ENCODE results near the gene DNASE1L2. TPM values are rescaled to one million over a fixed set of nuclear protein-coding genes. Genes with fewer than 3 reads are reported as not detected.

Gene DNASE1L2
- total and polyA plus RNA-seq, 2 of the 8 experiments (the other 6 are each of a cell fraction or from before 2014, with no cell fraction given), result 0.35 to 0.97 TPM

GRCh38 chr16:2282866-2283555, 46.8 kb downstream of the DNASE1L2 start:
- no peak overlapping the region for H2BK120ac ChIP-seq (replicated peaks; ENCODE audit: low read depth, low read length)
- no peaks in the 10 kb centered on the region for H3K9me3 ChIP-seq (ENCODE audit: insufficient read depth in 2 of 2, low read depth in 1 of 2, low read length in 1 of 2)
- H3K27ac ChIP-seq (ENCODE audit: low read depth, low read length), result no peak overlapping the region
- no peak overlapping the region; the same call in 1 of the 2 replicates for H4K8ac ChIP-seq (ENCODE audit: extremely low read depth, insufficient read depth, low read length)
- no peak overlapping the region for H3K4me3 ChIP-seq (ENCODE audit: extremely low read depth in 1 of 4, insufficient read depth in 2 of 4, low read depth in 3 of 4, low read length in 4 of 4)
- no peak overlapping the region for H2AFZ ChIP-seq (ENCODE audit: low read length)
- H2BK12ac ChIP-seq (ENCODE audit: low read depth, low read length), result no peak overlapping the region
- H3K56ac ChIP-seq (replicated peaks; ENCODE audit: insufficient read length, low read depth, low read length), result no peak overlapping the region
- no peaks in the 10 kb centered on the region for H3K79me2 ChIP-seq (ENCODE audit: control insufficient read depth in 1 of 2, insufficient read depth in 2 of 2, low read length in 2 of 2)
- H3K36me3 ChIP-seq (ENCODE audit: control insufficient read depth in 2 of 4, insufficient read depth in 4 of 4, low read length in 3 of 4), result no peaks in the 10 kb centered on the region
- H3K4me1 ChIP-seq (replicated peaks in 1 of 4; ENCODE audit: control insufficient read depth in 3 of 4, insufficient read depth in 4 of 4, low read length in 3 of 4), result no peaks in the 10 kb centered on the region; a peak in 1 of 7 replicates
- FAIRE-seq (no peak), DNase-seq (ENCODE audit: low read depth in 1 of 2, low spot score in 2 of 2) (no peak)
- H3K4me2 ChIP-seq (ENCODE audit: insufficient read depth in 1 of 2, low read depth in 2 of 2, low read length in 2 of 2), result no peak overlapping the region
- no peak overlapping the region for H3K14ac ChIP-seq (ENCODE audit: insufficient read length)
- H3K27me3 ChIP-seq (replicated peaks in 1 of 4; ENCODE audit: control insufficient read depth in 3 of 4, extremely low read depth in 1 of 4, insufficient read depth in 3 of 4, low read length in 3 of 4), result no peaks in the 10 kb centered on the region
- H2BK15ac ChIP-seq (ENCODE audit: low read length), result no peak overlapping the region
- peaks cover 0 to under 1% of the 10 kb centered on the region in 2 experiments for H4K20me1 ChIP-seq (replicated peaks in 1 of 2; ENCODE audit: control insufficient read depth in 1 of 2, insufficient read depth in 2 of 2, low read length in 2 of 2)
- H2AK5ac ChIP-seq (ENCODE audit: low read depth, low read length), result no peak overlapping the region
- H4K91ac ChIP-seq (replicated peaks; ENCODE audit: insufficient read length, low read length), result no peak overlapping the region
- H2BK5ac ChIP-seq (ENCODE audit: low read depth, low read length), result no peak overlapping the region
- no peaks in the 10 kb centered on the region for H3K79me1 ChIP-seq (ENCODE audit: low read depth, low read length)
- CTCF ChIA-PET (ENCODE audit: partially characterized antibody), result interaction anchor here (0.6 to 1.2 kb wide), 2 partner anchors 104 to 223 kb away, joined by 3 to 4 read pairs; no protein-coding TSS in a partner anchor
- H3K9ac ChIP-seq (replicated peaks in 1 of 4; ENCODE audit: extremely low read depth in 1 of 4, low read depth in 3 of 4, low read length in 3 of 4), result no peak overlapping the region
- H3K23ac ChIP-seq (ENCODE audit: insufficient read length), result no peak overlapping the region
- H3K18ac ChIP-seq (ENCODE audit: extremely low read depth, low read length), result no peak overlapping the region
- POLR2A ChIA-PET (ENCODE audit: partially characterized antibody), result interaction anchor here (0.7 kb wide), 1 partner anchor 29 kb away, joined by 3 read pairs; no protein-coding TSS in a partner anchor
- H3K23me2 ChIP-seq (ENCODE audit: low read depth, low read length), result no peaks in the 10 kb centered on the region
- 93% methylated on average over 21 of the region's 26 CpGs; no CpG with 5 or more reads in 1 of the 2 experiments for WGBS, 2 experiments (ENCODE audit: extremely low coverage in 1 of 2, insufficient coverage in 1 of 2, insufficient read length in 1 of 2, insufficient replicate concordance in 2 of 2, low coverage in 1 of 2, low lambda C conversion rate in 2 of 2, missing lambda C conversion rate in 1 of 2)
- no peak overlapping the region for H2BK20ac ChIP-seq (ENCODE audit: low read length)
- H3K4ac ChIP-seq (replicated peaks; ENCODE audit: insufficient read length, low read depth, low read length), result no peak overlapping the region
- H4K5ac ChIP-seq (ENCODE audit: insufficient read length, low read depth, low read length), result no peak overlapping the region
- no peak for TF ChIP-seq SUZ12 (IDR thresholded peaks at IDR 0.05; ENCODE audit: low read length)
- no peak for TF ChIP-seq RBBP5 (IDR thresholded peaks at IDR 0.05; ENCODE audit: borderline replicate concordance, low read depth, low read length)
- TF ChIP-seq TAF7 (optimal IDR thresholded peaks at IDR 0.05; ENCODE audit: borderline replicate concordance, low read depth, low read length), result no peak
- no peak for TF ChIP-seq PHF8 (conservative IDR thresholded peaks at IDR 0.05; ENCODE audit: low read depth, low read length)
- no peak for TF ChIP-seq SRF (IDR thresholded peaks at IDR 0.05; ENCODE audit: low read depth, low read length)
- TF ChIP-seq ATF3 (IDR thresholded peaks at IDR 0.05; ENCODE audit: insufficient read depth, low read depth, low read length), result no peak
- no peak for TF ChIP-seq GABPA (IDR thresholded peaks at IDR 0.05; ENCODE audit: borderline replicate concordance, insufficient read depth, low read length)
- no peak for TF ChIP-seq HDAC6 (IDR thresholded peaks at IDR 0.05; ENCODE audit: low read depth, low read length)
- TF ChIP-seq JUN (IDR thresholded peaks at IDR 0.05; ENCODE audit: low read depth, low read length), result no peak
- no peak for TF ChIP-seq SP2 (IDR thresholded peaks at IDR 0.05; ENCODE audit: low read length)
- no peak for TF ChIP-seq CHD2 (IDR thresholded peaks at IDR 0.05; ENCODE audit: low read length)
- no peak for TF ChIP-seq CBX8 (IDR thresholded peaks at IDR 0.05; ENCODE audit: borderline replicate concordance, low read depth, low read length)
- no peak for TF ChIP-seq MAFK (IDR thresholded peaks at IDR 0.05; ENCODE audit: low read depth, low read length)

Data from H1 (cell line).